HCT116 (cell line): ENCODE results near the gene NEURL1. TPM values are rescaled to one million over a fixed set of nuclear protein-coding genes. Genes with fewer than 3 reads are reported as not detected.

Source experiments
- ATAC-seq: fragments of 200-7000 bp; cut with Tn5 transposase; 2 replicates; pipeline ENCODE4 v1.9.1; 2020; ENCODE audit warnings: mild to moderate bottlenecking, moderate library complexity
- BruUV-seq: library from RNA; stranded (reverse); fragments of 400-500 nt; replicated peaks from 2 replicates; lab custom pipeline; 2021; lab: Mats Ljungman, UMichigan
- CTCF ChIA-PET: fragments of 300-600 bp; sonication (Branson Sonifier 250); formaldehyde crosslinking; loops from one replicate; lab custom pipeline; 2021; ENCODE audit warnings: antibody characterized with exemption; lab: Charles Lee
- POLR2A ChIA-PET: fragments of 300-600, 350-600 bp; sonication (Branson Sonifier 250); formaldehyde crosslinking; loops from one replicate; lab custom pipeline; 2021; ENCODE audit warnings: antibody characterized with exemption; lab: Charles Lee
- RAD21 ChIA-PET, 2 experiments: fragments of 300-600 bp; sonication (Branson Sonifier 250); formaldehyde crosslinking; loops; one replicate each; lab custom pipeline; 2023; ENCODE audit warnings: low total read pairs in 2 of 2; ENCODE audit not compliant: uncharacterized antibody in 2 of 2, unreplicated experiment in 2 of 2, low non-redundant PET in 1 of 2; lab: Charles Lee
- DNase-seq: peaks from one replicate; pipeline ENCODE4 v3.0.0-alpha.2; 2010; ENCODE audit warnings: low read depth, low spot score
- H2AFZ ChIP-seq: fragments of 200-600 bp; shearing (Covaris generic), sonication (generic); 2 replicates; pipeline ENCODE4 v1.6.1; 2017; ENCODE audit warnings: low read depth, mixed run types, mixed read lengths, antibody characterized with exemption, low read length; ENCODE audit not compliant: poor library complexity, severe bottlenecking
- H3K27ac ChIP-seq: 2 replicates; pipeline ENCODE4 v1.5.1; 2012; ENCODE audit warnings: low read depth, low read length
- H3K27me3 ChIP-seq: fragments of 200-600 bp; sonication (generic); 2 replicates; pipeline ENCODE4 v1.6.1; 2016; ENCODE audit warnings: mixed run types, low read length, mixed read lengths; ENCODE audit not compliant: insufficient read depth
- H3K36me3 ChIP-seq, 2 experiments: fragments of 200-500 bp in 1 of 2; fragments of 200-600 bp in 1 of 2; sonication (Bioruptor generic) in 1 of 2; sonication (generic) in 1 of 2; 2 replicates each; pipeline versions ENCODE4 v1.5.1 to v1.6.1; 2014 to 2016; ENCODE audit warnings: low read length in 2 of 2, inconsistent platforms in 1 of 2, mixed read lengths in 1 of 2, mixed run types in 1 of 2; ENCODE audit not compliant: insufficient read depth in 2 of 2, control insufficient read depth in 1 of 2
- H3K4me1 ChIP-seq, 2 experiments: fragments of 200-600 bp in 1 of 2; sonication (generic) in 1 of 2; 2 replicates each; pipeline versions ENCODE4 v1.5.1 to v1.6.1; 2012 to 2017; ENCODE audit warnings: low read length in 2 of 2, inconsistent platforms in 1 of 2, mild to moderate bottlenecking in 1 of 2, mixed read lengths in 1 of 2, mixed run types in 1 of 2, moderate library complexity in 1 of 2; ENCODE audit not compliant: insufficient read depth in 2 of 2, control insufficient read depth in 1 of 2
- H3K4me2 ChIP-seq: fragments of 200-600 bp; sonication (generic); 2 replicates; pipeline ENCODE4 v1.6.1; 2017; ENCODE audit warnings: mixed run types, low read length, mixed read lengths
- H3K4me3 ChIP-seq, 2 experiments: fragments of 200-600 bp in 1 of 2; sonication (generic) in 1 of 2; replicated peaks in 1 of 2; 2 replicates each; pipeline ENCODE4 v1.5.1; 2011 to 2016; ENCODE audit warnings: low read length in 2 of 2, control low read depth in 1 of 2, low read depth in 1 of 2, mild to moderate bottlenecking in 1 of 2, mixed read lengths in 1 of 2, mixed run types in 1 of 2
- H3K79me2 ChIP-seq: fragments of 200-600 bp; sonication (generic); 2 replicates; pipeline ENCODE4 v1.6.1; 2017; ENCODE audit warnings: mild to moderate bottlenecking, mixed run types, low read length, moderate library complexity, mixed read lengths; ENCODE audit not compliant: insufficient read depth
- H3K9ac ChIP-seq: fragments of 200-600 bp; sonication (generic); 2 replicates; pipeline ENCODE4 v1.6.1; 2016; ENCODE audit warnings: low read length, mixed read lengths
- H3K9me2 ChIP-seq: fragments of 200-600 bp; sonication (generic), shearing (Covaris generic); 2 replicates; pipeline ENCODE4 v1.6.1; 2017; ENCODE audit warnings: mixed run types, mild to moderate bottlenecking, moderate library complexity; ENCODE audit not compliant: insufficient read depth
- H3K9me3 ChIP-seq, 2 experiments: fragments of 200-500 bp in 1 of 2; fragments of 200-600 bp in 1 of 2; sonication (Bioruptor generic) in 1 of 2; sonication (generic) in 1 of 2; 2 replicates each; pipeline ENCODE4 v1.6.1; 2014 to 2017; ENCODE audit warnings: low read length in 2 of 2, mixed read lengths in 2 of 2, inconsistent platforms in 1 of 2, low read depth in 1 of 2, mild to moderate bottlenecking in 1 of 2, mixed run types in 1 of 2, moderate library complexity in 1 of 2; ENCODE audit not compliant: control insufficient read depth in 1 of 2, insufficient read depth in 1 of 2
- H4K20me1 ChIP-seq: fragments of 200-600 bp; sonication (generic), shearing (Covaris generic); 2 replicates; pipeline ENCODE4 v1.6.1; 2017; ENCODE audit warnings: mixed run types, mild to moderate bottlenecking, moderate library complexity; ENCODE audit not compliant: insufficient read depth
- CBX3 ChIP-seq: IDR thresholded peaks from 2 replicates; pipeline ENCODE4 v1.6.1; 2012; ENCODE audit warnings: low read depth
- CEBPB ChIP-seq: IDR thresholded peaks from 2 replicates; pipeline ENCODE4 v1.6.1; 2012; ENCODE audit warnings: low read depth
- EGR1 ChIP-seq: IDR thresholded peaks from 2 replicates; pipeline ENCODE4 v1.6.1; 2012; ENCODE audit warnings: low read depth
- ELF1 ChIP-seq: IDR thresholded peaks from 2 replicates; pipeline ENCODE4 v1.6.1; 2012; ENCODE audit warnings: low read depth, borderline replicate concordance
- EZH2 ChIP-seq: fragments of 200-600 bp; sonication (generic); IDR thresholded peaks from 2 replicates; pipeline ENCODE4 v1.6.1; 2017; ENCODE audit warnings: antibody characterized with exemption, mixed run types
- EZH2phosphoT487 ChIP-seq: fragments of 200-600 bp; IDR thresholded peaks from 2 replicates; pipeline ENCODE4 v1.6.1; 2018; ENCODE audit warnings: antibody characterized with exemption, borderline replicate concordance
- FOSL1 ChIP-seq: IDR thresholded peaks from 2 replicates; pipeline ENCODE4 v1.6.1; 2012; ENCODE audit warnings: low read depth
- POLR2AphosphoS5 ChIP-seq: IDR thresholded peaks from 2 replicates; pipeline ENCODE4 v1.6.1; 2011; ENCODE audit warnings: mild to moderate bottlenecking, low read depth, low read length, moderate library complexity
- RAD21 ChIP-seq: IDR thresholded peaks from 2 replicates; pipeline ENCODE4 v1.6.1; 2012; ENCODE audit warnings: low read depth, mild to moderate bottlenecking
- SIN3A ChIP-seq: IDR thresholded peaks from 2 replicates; pipeline ENCODE4 v1.6.1; 2012; ENCODE audit warnings: low read depth
- SP1 ChIP-seq: IDR thresholded peaks from 2 replicates; pipeline ENCODE4 v1.6.1; 2012; ENCODE audit warnings: low read depth
- SRF ChIP-seq: IDR thresholded peaks from 2 replicates; pipeline ENCODE4 v1.6.1; 2012; ENCODE audit warnings: low read depth
- TCF7L2 ChIP-seq: IDR thresholded peaks from 2 replicates; pipeline ENCODE4 v1.7.0; 2011; ENCODE audit warnings: borderline replicate concordance, inconsistent platforms; ENCODE audit not compliant: insufficient read depth, insufficient read length; ENCODE audit errors: extremely low read depth
- YY1 ChIP-seq: IDR thresholded peaks from 2 replicates; pipeline ENCODE4 v1.6.1; 2011; ENCODE audit warnings: low read length, low read depth, moderate library complexity, mild to moderate bottlenecking; ENCODE audit not compliant: insufficient replicate concordance; ENCODE audit errors: extremely low read depth
- ZNF274 ChIP-seq: fragments of 200-500 bp; sonication (Bioruptor generic); IDR thresholded peaks from 2 replicates; pipeline ENCODE4 v1.6.1; 2014; ENCODE audit warnings: mild to moderate bottlenecking, low read depth, low read length, inconsistent platforms
- intact Hi-C: fragments of 100-400 bp; cut with micrococcal nuclease; formaldehyde crosslinking; loops from 2 replicates; pipeline ENCODE4 v1.10.0; 2022
- total RNA-seq: library from RNA; stranded (reverse); gene quantifications from one replicate; pipeline ENCODE4 v1.2.1, GENCODE V29; 2021; ENCODE audit not compliant: unreplicated experiment
- TF ChIP-seq, protein P1 (sequence below), 3 experiments: fragments of 200-600 bp in 1 of 3; sonication (generic) in 1 of 3; IDR thresholded peaks in 2 of 3; conservative IDR thresholded peaks in 1 of 3; 2 replicates each; pipeline ENCODE4 v1.5.1; 2012 to 2017; ENCODE audit warnings: low read depth in 2 of 3, low read length in 2 of 3, antibody characterized with exemption in 1 of 3, borderline replicate concordance in 1 of 3, control low read depth in 1 of 3, mild to moderate bottlenecking in 1 of 3, mixed read lengths in 1 of 3, mixed run types in 1 of 3, moderate library complexity in 1 of 3; ENCODE audit not compliant: insufficient read depth in 1 of 3
- TF ChIP-seq, protein P2 (sequence below): IDR thresholded peaks from 2 replicates; pipeline ENCODE4 v1.6.1; 2012; ENCODE audit warnings: low read depth
- TF ChIP-seq, protein P3 (sequence below): IDR thresholded peaks from 2 replicates; pipeline ENCODE4 v1.6.1; 2012
- TF ChIP-seq, protein P4 (sequence below): IDR thresholded peaks from 2 replicates; pipeline ENCODE4 v1.6.1; 2011; ENCODE audit warnings: mild to moderate bottlenecking, low read length, moderate library complexity; ENCODE audit not compliant: insufficient replicate concordance; ENCODE audit errors: extremely low read depth
- TF ChIP-seq, protein P5 (sequence below): IDR thresholded peaks from 2 replicates; pipeline ENCODE4 v1.6.1; 2012

The NEURL1 gene
- total RNA-seq, 1 experiment from 2014 or later = 1.4 TPM

DNA sequence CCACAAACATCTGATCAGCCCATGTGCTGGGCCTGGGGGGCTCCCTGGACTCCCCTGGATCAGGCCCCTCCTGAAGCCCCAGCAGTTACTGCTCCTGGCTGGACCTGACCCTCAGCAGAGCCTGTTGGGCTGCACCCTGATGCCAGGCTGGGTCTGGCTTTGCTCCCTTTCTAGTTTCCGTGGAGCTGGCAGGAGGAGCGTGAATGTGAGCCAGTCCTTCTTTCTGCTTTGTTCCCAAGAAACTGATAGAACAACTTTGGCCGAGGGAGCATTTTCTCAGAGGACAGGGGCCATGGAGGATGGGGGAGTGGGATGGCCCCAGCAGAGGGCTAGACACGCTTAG lies 128.2 kb downstream of the NEURL1 start:
- Histone ChIP-seq H3K36me3 (no peaks in the 10 kb centered on the region), H3K79me2 (no peaks in the 10 kb centered on the region), H4K20me1 (no peaks in the 10 kb centered on the region), H3K4me2 (no peak overlapping the region), H3K4me3 (no peak overlapping the region), H2AFZ (no peak overlapping the region), H3K4me1 (no peaks in the 10 kb centered on the region), H3K9ac (no peak overlapping the region), H3K9me2 (no peaks in the 10 kb centered on the region), H3K9me3 (no peaks in the 10 kb centered on the region), H3K27me3 (no peaks in the 10 kb centered on the region), H3K27ac (no peak overlapping the region)
- intact Hi-C loops = no loop called here
- no TSS peak for BruUV-seq
- no peak for DNase-seq
- ATAC-seq = no peak
- ChIA-PET POLR2A (no interaction called here), RAD21 (no interaction called here), CTCF (no interaction called here)
- TF ChIP-seq, protein P1, sequence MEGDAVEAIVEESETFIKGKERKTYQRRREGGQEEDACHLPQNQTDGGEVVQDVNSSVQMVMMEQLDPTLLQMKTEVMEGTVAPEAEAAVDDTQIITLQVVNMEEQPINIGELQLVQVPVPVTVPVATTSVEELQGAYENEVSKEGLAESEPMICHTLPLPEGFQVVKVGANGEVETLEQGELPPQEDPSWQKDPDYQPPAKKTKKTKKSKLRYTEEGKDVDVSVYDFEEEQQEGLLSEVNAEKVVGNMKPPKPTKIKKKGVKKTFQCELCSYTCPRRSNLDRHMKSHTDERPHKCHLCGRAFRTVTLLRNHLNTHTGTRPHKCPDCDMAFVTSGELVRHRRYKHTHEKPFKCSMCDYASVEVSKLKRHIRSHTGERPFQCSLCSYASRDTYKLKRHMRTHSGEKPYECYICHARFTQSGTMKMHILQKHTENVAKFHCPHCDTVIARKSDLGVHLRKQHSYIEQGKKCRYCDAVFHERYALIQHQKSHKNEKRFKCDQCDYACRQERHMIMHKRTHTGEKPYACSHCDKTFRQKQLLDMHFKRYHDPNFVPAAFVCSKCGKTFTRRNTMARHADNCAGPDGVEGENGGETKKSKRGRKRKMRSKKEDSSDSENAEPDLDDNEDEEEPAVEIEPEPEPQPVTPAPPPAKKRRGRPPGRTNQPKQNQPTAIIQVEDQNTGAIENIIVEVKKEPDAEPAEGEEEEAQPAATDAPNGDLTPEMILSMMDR (IDR thresholded peaks at IDR 0.05 in 2 of 3, conservative IDR thresholded peaks at IDR 0.05 in 1 of 3; ENCODE audit: borderline replicate concordance in 1 of 3, insufficient read depth in 1 of 3, low read depth in 2 of 3, low read length in 2 of 3) = no peak
- TF ChIP-seq FOSL1 (no peak), POLR2AphosphoS5 (no peak), CEBPB (no peak), TCF7L2 (no peak), YY1 (no peak), CBX3 (no peak), EGR1 (no peak), ZNF274 (no peak), EZH2 (no peak), EZH2phosphoT487 (no peak), SP1 (no peak), SIN3A (no peak), SRF (no peak), RAD21 (no peak), ELF1 (no peak)
- TF ChIP-seq, protein P2, sequence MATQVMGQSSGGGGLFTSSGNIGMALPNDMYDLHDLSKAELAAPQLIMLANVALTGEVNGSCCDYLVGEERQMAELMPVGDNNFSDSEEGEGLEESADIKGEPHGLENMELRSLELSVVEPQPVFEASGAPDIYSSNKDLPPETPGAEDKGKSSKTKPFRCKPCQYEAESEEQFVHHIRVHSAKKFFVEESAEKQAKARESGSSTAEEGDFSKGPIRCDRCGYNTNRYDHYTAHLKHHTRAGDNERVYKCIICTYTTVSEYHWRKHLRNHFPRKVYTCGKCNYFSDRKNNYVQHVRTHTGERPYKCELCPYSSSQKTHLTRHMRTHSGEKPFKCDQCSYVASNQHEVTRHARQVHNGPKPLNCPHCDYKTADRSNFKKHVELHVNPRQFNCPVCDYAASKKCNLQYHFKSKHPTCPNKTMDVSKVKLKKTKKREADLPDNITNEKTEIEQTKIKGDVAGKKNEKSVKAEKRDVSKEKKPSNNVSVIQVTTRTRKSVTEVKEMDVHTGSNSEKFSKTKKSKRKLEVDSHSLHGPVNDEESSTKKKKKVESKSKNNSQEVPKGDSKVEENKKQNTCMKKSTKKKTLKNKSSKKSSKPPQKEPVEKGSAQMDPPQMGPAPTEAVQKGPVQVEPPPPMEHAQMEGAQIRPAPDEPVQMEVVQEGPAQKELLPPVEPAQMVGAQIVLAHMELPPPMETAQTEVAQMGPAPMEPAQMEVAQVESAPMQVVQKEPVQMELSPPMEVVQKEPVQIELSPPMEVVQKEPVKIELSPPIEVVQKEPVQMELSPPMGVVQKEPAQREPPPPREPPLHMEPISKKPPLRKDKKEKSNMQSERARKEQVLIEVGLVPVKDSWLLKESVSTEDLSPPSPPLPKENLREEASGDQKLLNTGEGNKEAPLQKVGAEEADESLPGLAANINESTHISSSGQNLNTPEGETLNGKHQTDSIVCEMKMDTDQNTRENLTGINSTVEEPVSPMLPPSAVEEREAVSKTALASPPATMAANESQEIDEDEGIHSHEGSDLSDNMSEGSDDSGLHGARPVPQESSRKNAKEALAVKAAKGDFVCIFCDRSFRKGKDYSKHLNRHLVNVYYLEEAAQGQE = no peak
- TF ChIP-seq, protein P3, sequence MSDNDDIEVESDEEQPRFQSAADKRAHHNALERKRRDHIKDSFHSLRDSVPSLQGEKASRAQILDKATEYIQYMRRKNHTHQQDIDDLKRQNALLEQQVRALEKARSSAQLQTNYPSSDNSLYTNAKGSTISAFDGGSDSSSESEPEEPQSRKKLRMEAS = no peak
- TF ChIP-seq, protein P4, sequence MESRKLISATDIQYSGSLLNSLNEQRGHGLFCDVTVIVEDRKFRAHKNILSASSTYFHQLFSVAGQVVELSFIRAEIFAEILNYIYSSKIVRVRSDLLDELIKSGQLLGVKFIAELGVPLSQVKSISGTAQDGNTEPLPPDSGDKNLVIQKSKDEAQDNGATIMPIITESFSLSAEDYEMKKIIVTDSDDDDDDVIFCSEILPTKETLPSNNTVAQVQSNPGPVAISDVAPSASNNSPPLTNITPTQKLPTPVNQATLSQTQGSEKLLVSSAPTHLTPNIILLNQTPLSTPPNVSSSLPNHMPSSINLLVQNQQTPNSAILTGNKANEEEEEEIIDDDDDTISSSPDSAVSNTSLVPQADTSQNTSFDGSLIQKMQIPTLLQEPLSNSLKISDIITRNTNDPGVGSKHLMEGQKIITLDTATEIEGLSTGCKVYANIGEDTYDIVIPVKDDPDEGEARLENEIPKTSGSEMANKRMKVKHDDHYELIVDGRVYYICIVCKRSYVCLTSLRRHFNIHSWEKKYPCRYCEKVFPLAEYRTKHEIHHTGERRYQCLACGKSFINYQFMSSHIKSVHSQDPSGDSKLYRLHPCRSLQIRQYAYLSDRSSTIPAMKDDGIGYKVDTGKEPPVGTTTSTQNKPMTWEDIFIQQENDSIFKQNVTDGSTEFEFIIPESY = no peak
- TF ChIP-seq, protein P5, sequence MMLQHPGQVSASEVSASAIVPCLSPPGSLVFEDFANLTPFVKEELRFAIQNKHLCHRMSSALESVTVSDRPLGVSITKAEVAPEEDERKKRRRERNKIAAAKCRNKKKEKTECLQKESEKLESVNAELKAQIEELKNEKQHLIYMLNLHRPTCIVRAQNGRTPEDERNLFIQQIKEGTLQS = no peak
